K562 (cell line): ENCODE measurements around the gene PRKX. TPM values are rescaled to one million over a fixed set of nuclear protein-coding genes. Genes with fewer than 3 reads are reported as not detected.

Source experiments
- ATAC-seq: fragments of 200-7000 bp; cut with Tn5 transposase; 3 replicates; pipeline ENCODE4 v1.9.1; 2020; ENCODE audit warnings: moderate library complexity
- BruUV-seq: library from RNA; stranded (reverse); fragments of 400-500 nt; replicated peaks from 2 replicates; lab custom pipeline; 2021; lab: Mats Ljungman, UMichigan
- CTCF ChIA-PET: fragments of 300-600 bp; formaldehyde crosslinking; extraction: SDS; loops from one replicate; lab custom pipeline; 2021; ENCODE audit warnings: low intra/inter-chr PET ratio; lab: Yijun Ruan, JAX
- POLR2A ChIA-PET: fragments of 300-600, 350-650 bp; sonication (Branson Sonifier 250); formaldehyde crosslinking; extraction: SDS; loops from one replicate; lab custom pipeline; 2021; ENCODE audit warnings: antibody characterized with exemption, inconsistent platforms; lab: Yijun Ruan, JAX
- DNase-seq, 4 experiments: peaks; one replicate each; pipeline versions ENCODE4 v3.0.0 to v3.0.0-alpha.2; 2011 to 2018; ENCODE audit warnings: low spot score in 3 of 4, mixed read lengths in 3 of 4; ENCODE audit errors: extremely low read depth in 1 of 4
- FAIRE-seq: peaks from 2 replicates; lab custom pipeline; 2011; peaks lifted over from hg19 to GRCh38; lab: Jason Lieb, UNC
- H2AFZ ChIP-seq: 2 replicates; pipeline ENCODE4 v1.6.0; 2011; ENCODE audit warnings: low read depth, low read length, control low read depth, inconsistent platforms
- H3K27ac ChIP-seq: fragments of 200-600 bp; 3 replicates; pipeline ENCODE4 v1.8.0; 2011; ENCODE audit warnings: low read depth, mild to moderate bottlenecking, control low read depth, inconsistent platforms, low read length, moderate library complexity, mixed read lengths; ENCODE audit errors: extremely low read depth
- H3K27me3 ChIP-seq, 2 experiments: fragments of 300-600 bp in 1 of 2; 2 replicates in 1 of 2; 3 replicates in 1 of 2; pipeline versions ENCODE4 v1.6.0 to v1.8.0; 2011; ENCODE audit warnings: inconsistent platforms in 2 of 2, low read length in 2 of 2, mild to moderate bottlenecking in 1 of 2, mixed read lengths in 1 of 2, moderate library complexity in 1 of 2; ENCODE audit not compliant: control insufficient read depth in 2 of 2, insufficient read depth in 2 of 2
- H3K36me3 ChIP-seq: fragments of 300-600 bp; 3 replicates; pipeline ENCODE4 v1.8.0; 2011; ENCODE audit warnings: mild to moderate bottlenecking, low read length, inconsistent platforms; ENCODE audit not compliant: control insufficient read depth, insufficient read depth
- H3K4me1 ChIP-seq, 2 experiments: fragments of 200-600 bp in 1 of 2; replicated peaks in 1 of 2; 2 replicates in 1 of 2; 3 replicates in 1 of 2; pipeline versions ENCODE4 v1.5.1 to v1.8.0; 2011; ENCODE audit warnings: inconsistent platforms in 2 of 2, low read length in 2 of 2, mild to moderate bottlenecking in 1 of 2, mixed read lengths in 1 of 2, moderate library complexity in 1 of 2; ENCODE audit not compliant: control insufficient read depth in 2 of 2, insufficient read depth in 2 of 2
- H3K4me2 ChIP-seq: 2 replicates; pipeline ENCODE4 v1.6.1; 2011; ENCODE audit warnings: low read length, control low read depth, inconsistent platforms, mixed read lengths; ENCODE audit not compliant: insufficient read depth
- H3K4me3 ChIP-seq: fragments of 200-600 bp; sonication (generic), shearing (Covaris generic); 2 replicates; pipeline ENCODE4 v1.5.1; 2016; ENCODE audit warnings: control low read depth, inconsistent platforms
- H3K79me2 ChIP-seq: fragments of 200-600 bp; 3 replicates; pipeline ENCODE4 v1.8.0; 2011; ENCODE audit warnings: low read length, inconsistent platforms; ENCODE audit not compliant: control insufficient read depth, insufficient read depth
- H3K9ac ChIP-seq, 2 experiments: 2 replicates each; pipeline versions ENCODE4 v1.6.0 to v1.6.1; 2011; ENCODE audit warnings: low read depth in 2 of 2, low read length in 2 of 2, control low read depth in 1 of 2, inconsistent platforms in 1 of 2, mild to moderate bottlenecking in 1 of 2, mixed read lengths in 1 of 2; ENCODE audit not compliant: insufficient read depth in 1 of 2
- H3K9me1 ChIP-seq: one replicate; pipeline ENCODE4 v1.6.0; 2011; ENCODE audit warnings: inconsistent platforms, mild to moderate bottlenecking, low read length, moderate library complexity; ENCODE audit not compliant: control insufficient read depth, insufficient read depth
- H3K9me3 ChIP-seq: replicated peaks from 2 replicates; pipeline ENCODE4 v1.5.1; 2011; ENCODE audit warnings: low read depth, low read length, inconsistent platforms; ENCODE audit not compliant: control insufficient read depth, insufficient read depth
- H4K20me1 ChIP-seq: replicated peaks from 2 replicates; pipeline ENCODE4 v1.6.1; 2011; ENCODE audit warnings: low read length, inconsistent platforms, mixed read lengths; ENCODE audit not compliant: control insufficient read depth, insufficient read depth
- HOXB6 ChIP-seq: fragments of 250-450 bp; sonication (Bioruptor Pico); IDR thresholded peaks from 2 replicates; pipeline ENCODE4 v1.5.1; 2022; ENCODE audit warnings: mild to moderate bottlenecking, borderline replicate concordance
- MNT ChIP-seq, 2 experiments: fragments of 450-650 bp; conservative IDR thresholded peaks; 2 replicates each; pipeline ENCODE4 v1.6.1; 2017; ENCODE audit warnings: mild to moderate bottlenecking in 2 of 2, moderate library complexity in 2 of 2
- SRF ChIP-seq, 2 experiments: fragments of 250-450, 450-650 bp in 1 of 2; sonication (Bioruptor Pico) in 1 of 2; sonication (generic) in 1 of 2; formaldehyde crosslinking; IDR thresholded peaks; 2 replicates each; pipeline versions ENCODE4 v1.5.0 to v1.5.1; 2020 to 2022; ENCODE audit warnings: mild to moderate bottlenecking in 1 of 2, missing genetic modification reagents in 1 of 2
- ZC3H4 ChIP-seq: sonication (generic); formaldehyde crosslinking; IDR thresholded peaks from 2 replicates; pipeline ENCODE4 v1.9.0; 2021; ENCODE audit warnings: missing genetic modification reagents, borderline replicate concordance
- ZNF253 ChIP-seq: fragments of 250-450 bp; sonication (Bioruptor Pico); conservative IDR thresholded peaks from 2 replicates; pipeline ENCODE4 v1.6.1; 2021; ENCODE audit warnings: mild to moderate bottlenecking
- WGBS: fragments of 100-300 bp; shearing (Covaris generic); methylation state at CpG from one replicate; pipeline ENCODE4 v1.1.6; 2016; ENCODE audit warnings: low coverage, mixed read lengths; ENCODE audit not compliant: insufficient coverage; ENCODE audit errors: missing lambda C conversion rate; 5-methylcytosine and 5-hydroxymethylcytosine counted together
- in situ Hi-C: fragments of 300-500 bp; cut with MboI; formaldehyde crosslinking; loops from 4 replicates; pipeline ENCODE4 v1.15.0; 2018; ENCODE audit warnings: inconsistent platforms, mixed read lengths
- intact Hi-C: fragments of 100-400 bp; cut with micrococcal nuclease; formaldehyde crosslinking; loops from 2 replicates; pipeline ENCODE4 v1.14.2; 2022
- polyA plus RNA-seq, 8 experiments: library from polyadenylated mRNA; depleted of rRNA in 4 of 8; stranded (reverse) in 5 of 8; unstranded in 3 of 8; fragments of >200 nt; fragmentation: Nextera tagmentation in 2 of 8; fragmentation: Illumina TruSeq in 1 of 8; extraction: Ambion mirVana in 2 of 8; extraction: Trizol in 1 of 8; gene quantifications; 2 replicates each; pipeline versions ENCODE4 v1.2.1 to v1.2.3, GENCODE V29; 2011 to 2014; ENCODE audit warnings: inconsistent platforms in 1 of 8, missing spikeins in 1 of 8
- total RNA-seq, 7 experiments: library from RNA; depleted of rRNA in 6 of 7; stranded (reverse); fragments of >200 nt in 6 of 7; fragmentation: Illumina TruSeq in 2 of 7; extraction: Trizol in 2 of 7; gene quantifications; 2 replicates each; pipeline versions ENCODE4 v1.2.1 to v1.2.3, GENCODE V29; 2011 to 2021; ENCODE audit warnings: low replicate concordance in 1 of 7
- TF ChIP-seq, protein P1 (sequence below): sonication (generic); formaldehyde crosslinking; IDR thresholded peaks from 2 replicates; pipeline ENCODE4 v1.8.0; 2022; ENCODE audit warnings: mild to moderate bottlenecking, missing genetic modification reagents
- TF ChIP-seq, protein P2 (sequence below): fragments of 250-450 bp; sonication (Bioruptor Pico); IDR thresholded peaks from 2 replicates; pipeline ENCODE4 v1.4.0; 2020; ENCODE audit warnings: mild to moderate bottlenecking, moderate library complexity

The PRKX gene
- total and polyA plus RNA-seq, 9 of the 15 experiments (the other 6 are each of a cell fraction or from before 2014, with no cell fraction given) = 3.3 to 29.4 (median 23.7) TPM

GRCh38 chrX:3680459-3680858 lies 33.0 kb downstream of the PRKX start:
- no peaks in the 10 kb centered on the region for H3K9me3 ChIP-seq
- H3K4me2 ChIP-seq = no peak overlapping the region
- CTCF ChIA-PET = no interaction called here
- H4K20me1 ChIP-seq = no peaks in the 10 kb centered on the region
- H3K79me2 ChIP-seq = peaks cover 9% of the 10 kb centered on the region
- no peak for DNase-seq
- H3K9me1 ChIP-seq = no peaks in the 10 kb centered on the region
- no peak for ATAC-seq
- H3K9ac ChIP-seq = no peak overlapping the region
- TF ChIP-seq ZC3H4 = no peak
- TF ChIP-seq, protein P1, sequence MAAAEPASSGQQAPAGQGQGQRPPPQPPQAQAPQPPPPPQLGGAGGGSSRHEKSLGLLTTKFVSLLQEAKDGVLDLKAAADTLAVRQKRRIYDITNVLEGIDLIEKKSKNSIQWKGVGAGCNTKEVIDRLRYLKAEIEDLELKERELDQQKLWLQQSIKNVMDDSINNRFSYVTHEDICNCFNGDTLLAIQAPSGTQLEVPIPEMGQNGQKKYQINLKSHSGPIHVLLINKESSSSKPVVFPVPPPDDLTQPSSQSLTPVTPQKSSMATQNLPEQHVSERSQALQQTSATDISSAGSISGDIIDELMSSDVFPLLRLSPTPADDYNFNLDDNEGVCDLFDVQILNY (CRISPR knock-in tag) = no peak
- no peak for TF ChIP-seq MNT (conservative IDR thresholded peaks at IDR 0.05)
- no peak for TF ChIP-seq ZNF253 (CRISPR knock-in tag)
- TF ChIP-seq HOXB6 (CRISPR knock-in tag) = no peak
- TF ChIP-seq, protein P2, sequence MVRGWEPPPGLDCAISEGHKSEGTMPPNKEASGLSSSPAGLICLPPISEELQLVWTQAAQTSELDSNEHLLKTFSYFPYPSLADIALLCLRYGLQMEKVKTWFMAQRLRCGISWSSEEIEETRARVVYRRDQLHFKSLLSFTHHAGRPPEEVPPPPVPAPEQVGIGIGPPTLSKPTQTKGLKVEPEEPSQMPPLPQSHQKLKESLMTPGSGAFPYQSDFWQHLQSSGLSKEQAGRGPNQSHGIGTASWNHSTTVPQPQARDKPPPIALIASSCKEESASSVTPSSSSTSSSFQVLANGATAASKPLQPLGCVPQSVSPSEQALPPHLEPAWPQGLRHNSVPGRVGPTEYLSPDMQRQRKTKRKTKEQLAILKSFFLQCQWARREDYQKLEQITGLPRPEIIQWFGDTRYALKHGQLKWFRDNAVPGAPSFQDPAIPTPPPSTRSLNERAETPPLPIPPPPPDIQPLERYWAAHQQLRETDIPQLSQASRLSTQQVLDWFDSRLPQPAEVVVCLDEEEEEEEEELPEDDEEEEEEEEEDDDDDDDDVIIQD (CRISPR knock-in tag) = no peak
- no peak for TF ChIP-seq SRF (CRISPR knock-in tag; IDR thresholded peaks at IDR 0.05)
- TF ChIP-seq, all 486 proteins: peak for 0
- intact Hi-C loops (no loop called here), in situ Hi-C loops (no loop called here)
- POLR2A ChIA-PET = no interaction called here
- no peak overlapping the region for H2AFZ ChIP-seq
- no peaks in the 10 kb centered on the region for H3K36me3 ChIP-seq
- no peak overlapping the region for H3K4me3 ChIP-seq
- no TSS peak for BruUV-seq
- 85% methylated on average over 6 of the region's 7 CpGs for WGBS
- no peak for FAIRE-seq
- no peak overlapping the region for H3K27ac ChIP-seq
- peaks cover 0 to 4% of the 10 kb centered on the region in 2 experiments; a peak in 1 of 5 replicates for H3K4me1 ChIP-seq
- H3K27me3 ChIP-seq = no peaks in the 10 kb centered on the region
